ENCODE data around the gene ELP4. TPM values are rescaled to one million over a fixed set of nuclear protein-coding genes. Genes with fewer than 3 reads are reported as not detected.

Gene ELP4
- total RNA-seq, 1 donor from 2014 or later = 8.6 TPM

- H3K36me3 Mint-ChIP-seq (ENCODE audit: low read depth) = peaks cover 5% of the 10 kb centered on the region
- H3K27ac Mint-ChIP-seq (ENCODE audit: unreplicated experiment) = peak overlapping the region; percentile 33
- H3K9me3 Mint-ChIP-seq (ENCODE audit: low read depth) = no peaks in the 10 kb centered on the region
- peak overlapping the region; percentile 39 for H3K4me3 Mint-ChIP-seq (ENCODE audit: unreplicated experiment)
- no peak for DNase-seq (ENCODE audit: low spot score)
- H3K27me3 Mint-ChIP-seq (ENCODE audit: low read depth) = peaks cover 70% of the 10 kb centered on the region
- no peak for TF ChIP-seq CTCF (IDR thresholded peaks at IDR 0.05)
- H3K4me1 Mint-ChIP-seq (ENCODE audit: low read depth) = peaks cover 20% of the 10 kb centered on the region
Measured at GRCh38 chr11:31827455-31828206, 318.1 kb downstream of the ELP4 start.

- H3K27me3 Mint-ChIP-seq (ENCODE audit: low read depth) = peaks cover 64% of the 10 kb centered on the region
- no peaks in the 10 kb centered on the region for H3K9me3 Mint-ChIP-seq (ENCODE audit: low read depth)
- no peak overlapping the region for H3K4me3 Mint-ChIP-seq (ENCODE audit: unreplicated experiment)
- TF ChIP-seq CTCF (IDR thresholded peaks at IDR 0.05) = no peak
- H3K4me1 Mint-ChIP-seq (ENCODE audit: low read depth) = peaks cover 20% of the 10 kb centered on the region
- H3K27ac Mint-ChIP-seq (ENCODE audit: unreplicated experiment) = no peak overlapping the region
- H3K36me3 Mint-ChIP-seq (ENCODE audit: low read depth) = peaks cover 2% of the 10 kb centered on the region
- no peak for DNase-seq (ENCODE audit: low spot score)
Measured at GRCh38 chr11:31828217-31828616, 318.6 kb downstream of the ELP4 start.

- no peak overlapping the region for H3K4me3 Mint-ChIP-seq (ENCODE audit: unreplicated experiment)
- H3K9me3 Mint-ChIP-seq (ENCODE audit: low read depth) = no peaks in the 10 kb centered on the region
- H3K27me3 Mint-ChIP-seq (ENCODE audit: low read depth) = peaks cover 51% of the 10 kb centered on the region
- peaks cover 2% of the 10 kb centered on the region for H3K36me3 Mint-ChIP-seq (ENCODE audit: low read depth)
- H3K4me1 Mint-ChIP-seq (ENCODE audit: low read depth) = peaks cover 16% of the 10 kb centered on the region
- no peak for TF ChIP-seq CTCF (IDR thresholded peaks at IDR 0.05)
- no peak for DNase-seq (ENCODE audit: low spot score)
- no peak overlapping the region for H3K27ac Mint-ChIP-seq (ENCODE audit: unreplicated experiment)
Measured at GRCh38 chr11:31830406-31830805, 320.8 kb downstream of the ELP4 start.

- no peak for DNase-seq (ENCODE audit: low spot score)
- Mint-ChIP-seq H3K9me3 (ENCODE audit: low read depth) (no peaks in the 10 kb centered on the region), H3K4me3 (ENCODE audit: unreplicated experiment) (no peak overlapping the region), H3K27ac (ENCODE audit: unreplicated experiment) (no peak overlapping the region), H3K36me3 (ENCODE audit: low read depth) (peaks cover 2% of the 10 kb centered on the region), H3K27me3 (ENCODE audit: low read depth) (peaks cover 55% of the 10 kb centered on the region), H3K4me1 (ENCODE audit: low read depth) (no peaks in the 10 kb centered on the region)
- no peak for TF ChIP-seq CTCF (IDR thresholded peaks at IDR 0.05)
Measured at GRCh38 chr11:31834237-31834636, 324.7 kb downstream of the ELP4 start.

Other genes with a start within 250 kb of the ELP4 start
- gene DCDC1, start 140.0 kb upstream of the ELP4 start, total RNA-seq = not detected in 3 replicates
- 14.6 to 20.0 TPM (median 17.6 TPM) in 3 replicates for gene DNAJC24, start 139.9 kb upstream of the ELP4 start, total RNA-seq
- gene IMMP1L, start 145 bp upstream of the ELP4 start, total RNA-seq = 17.0 to 18.0 TPM (median 17.8 TPM) in 3 replicates